ENCODE measurements around the gene MSL3B.

MSL3B gene

GRCh38 chr2:233832414-233832813 lies 35.8 kb downstream of the MSL3B start:
- no peak for DNase-seq

GRCh38 chr2:233831861-233832260 lies 36.3 kb downstream of the MSL3B start:
- DNase-seq, result no peak

GRCh38 chr2:233831011-233831721 lies 37.0 kb downstream of the MSL3B start:
- no peak for DNase-seq

- DNase-seq, result no peak
Measured at GRCh38 chr2:233830111-233830802, 37.9 kb downstream of the MSL3B start.

GRCh38 chr2:233829193-233830110 lies 38.7 kb downstream of the MSL3B start:
- no peak for DNase-seq

GRCh38 chr2:233828546-233829192 lies 39.5 kb downstream of the MSL3B start:
- no peak for DNase-seq

GRCh38 chr2:233824373-233824772 lies 43.8 kb downstream of the MSL3B start:
- DNase-seq, result no peak

- DNase-seq, result no peak
Measured at GRCh38 chr2:233823731-233824121, 44.5 kb downstream of the MSL3B start.

- no peak for DNase-seq
Measured at GRCh38 chr2:233822781-233823730, 45.1 kb downstream of the MSL3B start.

GRCh38 chr2:233822101-233822771 lies 46.0 kb downstream of the MSL3B start:
- DNase-seq, result no peak

- no peak for DNase-seq
Measured at GRCh38 chr2:233821709-233822100, 46.5 kb downstream of the MSL3B start.

GRCh38 chr2:233821196-233821595 lies 47.0 kb downstream of the MSL3B start:
- no peak for DNase-seq

GRCh38 chr2:233820774-233821105 lies 47.4 kb downstream of the MSL3B start:
- no peak for DNase-seq

- no peak for DNase-seq
Measured at GRCh38 chr2:233819884-233820773, 48.1 kb downstream of the MSL3B start.

- DNase-seq, result no peak
Measured at GRCh38 chr2:233818639-233819621, 49.3 kb downstream of the MSL3B start.

- DNase-seq, result no peak
Measured at GRCh38 chr2:233817995-233818638, 50.1 kb downstream of the MSL3B start.

GRCh38 chr2:233817361-233817911 lies 50.8 kb downstream of the MSL3B start:
- no peak for DNase-seq

GRCh38 chr2:233816771-233817170 lies 51.4 kb downstream of the MSL3B start:
- no peak for DNase-seq

Data from 8988T (cell line).